Stomach (tissue), 9 donors: ENCODE data around the gene ZFPM1. TPM values are rescaled to one million over a fixed set of nuclear protein-coding genes. Genes with fewer than 3 reads are reported as not detected.

Experiments used
- DNase-seq, 2 donors: peaks; one replicate each; pipeline versions ENCODE4 v3.0.0 to v3.0.0-alpha.2; 2013 to 2019
- H3K27ac ChIP-seq, 5 donors: fragments of 200-600 bp in 4 of 5; sonication (generic) in 4 of 5; one replicate each; pipeline ENCODE4 v1.5.1; 2013 to 2019; ENCODE audit warnings: mild to moderate bottlenecking in 1 of 5, moderate library complexity in 1 of 5
- H3K27me3 ChIP-seq, 3 donors: fragments of 200-600 bp; sonication (generic); one replicate each; pipeline ENCODE4 v1.5.1; 2017 to 2019; ENCODE audit warnings: mixed run types in 1 of 3
- H3K36me3 ChIP-seq, 4 donors: fragments of 200-600 bp; sonication (generic); 1 replicate in 3 of 4; 2 replicates in 1 of 4; pipeline ENCODE4 v1.5.1; 2016 to 2019
- H3K4me1 ChIP-seq, 4 donors: fragments of 200-600 bp; sonication (generic); one replicate each; pipeline ENCODE4 v1.5.1; 2016 to 2019
- H3K4me3 ChIP-seq, 4 donors: fragments of 200-600 bp; sonication (generic) in 3 of 4; one replicate each; pipeline ENCODE4 v1.5.1; 2016 to 2019; ENCODE audit warnings: mild to moderate bottlenecking in 1 of 4
- H3K9me3 ChIP-seq, 4 donors: fragments of 200-600 bp; sonication (generic); one replicate each; pipeline ENCODE4 v1.5.1; 2016 to 2019
- CTCF ChIP-seq, 7 experiments: fragments of 450-650 bp in 4 of 7; fragments of 200-600 bp in 3 of 7; sonication (generic) in 3 of 7; IDR thresholded peaks; one replicate each; pipeline ENCODE4 v1.5.1; 2016 to 2019; ENCODE audit warnings: antibody characterized with exemption in 7 of 7, control low read depth in 2 of 7, mild to moderate bottlenecking in 1 of 7
- EP300 ChIP-seq: sonication (generic); formaldehyde crosslinking; IDR thresholded peaks from one replicate; pipeline ENCODE4 v1.6.1; 2017; ENCODE audit warnings: antibody characterized with exemption
- POLR2A ChIP-seq, 4 donors: fragments of 450-650 bp; IDR thresholded peaks; one replicate each; pipeline ENCODE4 v1.6.1; 2016; ENCODE audit warnings: antibody characterized with exemption in 4 of 4, control low read depth in 2 of 4, mild to moderate bottlenecking in 1 of 4, moderate library complexity in 1 of 4
- POLR2AphosphoS5 ChIP-seq, 3 donors: sonication (generic); formaldehyde crosslinking; IDR thresholded peaks; one replicate each; pipeline ENCODE4 v1.6.1; 2016; ENCODE audit warnings: antibody characterized with exemption in 3 of 3
- WGBS, 5 donors: extraction: QIAGEN DNeasy Blood & Tissue Kit in 3 of 5; methylation state at CpG; one replicate each; pipeline versions ENCODE4 v1.1.5 to v1.1.7; 2013 to 2018; 5-methylcytosine and 5-hydroxymethylcytosine counted together
- intact Hi-C: fragments of 100-400 bp; cut with DNase I; formaldehyde crosslinking; loops from one replicate; pipeline ENCODE4 v1.15.1; 2023; ENCODE audit warnings: low total_unique reads
- polyA plus RNA-seq, 3 donors: library from polyadenylated mRNA; stranded (reverse); fragments of 200-250 nt; gene quantifications; one replicate each; pipeline ENCODE4 v1.2.3, GENCODE V29; 2013
- total RNA-seq, 5 donors: library from RNA; depleted of rRNA; stranded (reverse); fragments of >200 nt; gene quantifications; one replicate each; pipeline versions ENCODE4 v1.1.0 to v1.2.3, GENCODE V29; 2014 to 2016
- donor health status: healthy with polysubstance abuse.
- donor health status: Bipolar disorder and iron deficiency.
- donor health status: healthy.

Gene ZFPM1
- total and polyA plus RNA-seq, 8 donors, result 3.9 to 85.7 (median 12.9) TPM

- WGBS, 5 donors, result 32 to 43% (median 34%) methylated on average over 25 to 29 of the region's 29 CpGs
- no peaks in the 10 kb centered on the region for H3K36me3 ChIP-seq
- intact Hi-C loops, result no loop called here
- H3K27me3 ChIP-seq, result peaks cover 0 to 10% (median 0%) of the 10 kb centered on the region in 3 donors
- peaks cover 9 to 15% (median 14%) of the 10 kb centered on the region in 4 donors for H3K4me1 ChIP-seq
- peak; percentile 34 to 87 for DNase-seq
- peak overlapping the region in 3 of 4 donors; percentile 1 to 19 (median 5) for H3K4me3 ChIP-seq
- H3K27ac ChIP-seq, result no peak overlapping the region
- H3K9me3 ChIP-seq, result no peaks in the 10 kb centered on the region
- TF ChIP-seq POLR2AphosphoS5 (IDR thresholded peaks at IDR 0.05) (no peak), EP300 (no peak), POLR2A (IDR thresholded peaks at IDR 0.05) (no peak), CTCF (IDR thresholded peaks at IDR 0.05) (no peak)
Observed at GRCh38 chr16:88405216-88406060, 47.6 kb upstream of the ZFPM1 start.

GRCh38 chr16:88406096-88407041, 46.7 kb upstream of the ZFPM1 start:
- peaks cover 9 to 15% (median 14%) of the 10 kb centered on the region in 4 donors for H3K4me1 ChIP-seq
- no peak for DNase-seq
- 48 to 62% (median 57%) methylated on average over 27 to 39 of the region's 39 CpGs for WGBS, 5 donors
- peaks cover 0 to 10% (median 0%) of the 10 kb centered on the region in 3 donors for H3K27me3 ChIP-seq
- peak overlapping the region in 3 of 4 donors; percentile 1 to 19 (median 5) for H3K4me3 ChIP-seq
- H3K9me3 ChIP-seq, result no peaks in the 10 kb centered on the region
- no peak for TF ChIP-seq CTCF (IDR thresholded peaks at IDR 0.05)
- no peak for TF ChIP-seq POLR2AphosphoS5 (IDR thresholded peaks at IDR 0.05)
- TF ChIP-seq EP300, result no peak
- no peak for TF ChIP-seq POLR2A (IDR thresholded peaks at IDR 0.05)
- intact Hi-C loops, result no loop called here
- H3K36me3 ChIP-seq, result no peaks in the 10 kb centered on the region
- H3K27ac ChIP-seq, result no peak overlapping the region

- intact Hi-C loops, result no loop called here
- H3K9me3 ChIP-seq, result no peaks in the 10 kb centered on the region
- H3K4me1 ChIP-seq, result peaks cover 9 to 15% (median 14%) of the 10 kb centered on the region in 4 donors
- DNase-seq, result no peak
- TF ChIP-seq CTCF (IDR thresholded peaks at IDR 0.05) (no peak), EP300 (no peak), POLR2A (IDR thresholded peaks at IDR 0.05) (no peak), POLR2AphosphoS5 (IDR thresholded peaks at IDR 0.05) (no peak)
- WGBS, 5 donors, result 87 to 96% (median 93%) methylated on average over 18 to 20 of the region's 20 CpGs
- no peak overlapping the region for H3K27ac ChIP-seq
- no peaks in the 10 kb centered on the region for H3K36me3 ChIP-seq
- peaks cover 0 to 10% (median 0%) of the 10 kb centered on the region in 3 donors for H3K27me3 ChIP-seq
- H3K4me3 ChIP-seq, result no peak overlapping the region
Observed at GRCh38 chr16:88407042-88407420, 46.0 kb upstream of the ZFPM1 start.

GRCh38 chr16:88407807-88408206, 45.3 kb upstream of the ZFPM1 start:
- Histone ChIP-seq H3K27me3 (peaks cover 0 to 10% (median 0%) of the 10 kb centered on the region in 3 donors), H3K4me1 (peaks cover 9 to 15% (median 14%) of the 10 kb centered on the region in 4 donors), H3K36me3 (no peaks in the 10 kb centered on the region), H3K9me3 (no peaks in the 10 kb centered on the region), H3K27ac (no peak overlapping the region), H3K4me3 (no peak overlapping the region)
- no peak for TF ChIP-seq CTCF (IDR thresholded peaks at IDR 0.05)
- no peak for TF ChIP-seq POLR2A (IDR thresholded peaks at IDR 0.05)
- no peak for TF ChIP-seq POLR2AphosphoS5 (IDR thresholded peaks at IDR 0.05)
- no peak for TF ChIP-seq EP300
- intact Hi-C loops, result no loop called here
- no peak for DNase-seq
- 65 to 93% (median 82%) methylated on average over 5 of the region's 5 CpGs for WGBS, 5 donors
